NCI-H226 (cell line): ENCODE data around the gene USP3.

ENCODE experiments used
- DNase-seq: peaks from one replicate; pipeline ENCODE4 v3.0.0-alpha.2; 2015

The USP3 gene

GRCh38 chr15:63497642-63498467 lies 6.5 kb upstream of the USP3 start:
- no peak for DNase-seq

GRCh38 chr15:63499175-63499549 lies 5.2 kb upstream of the USP3 start:
- DNase-seq: no peak

- DNase-seq: no peak
Measured at GRCh38 chr15:63499611-63500010, 4.8 kb upstream of the USP3 start.

GRCh38 chr15:63500265-63501250 lies 3.8 kb upstream of the USP3 start:
- DNase-seq: no peak

GRCh38 chr15:63501256-63502089 lies 2.9 kb upstream of the USP3 start:
- peak; percentile 83 for DNase-seq

- no peak for DNase-seq
Measured at GRCh38 chr15:63502137-63502766, 2.1 kb upstream of the USP3 start.

GRCh38 chr15:63502843-63503738 lies 1.3 kb upstream of the USP3 start:
- DNase-seq: peak; percentile 99

GRCh38 chr15:63503739-63504246 lies 600 bp upstream of the USP3 start:
- DNase-seq: peak; percentile 99

GRCh38 chr15:63504979-63505841 lies 817 bp downstream of the USP3 start:
- no peak for DNase-seq

- no peak for DNase-seq
Measured at GRCh38 chr15:63505842-63506222, 1.4 kb downstream of the USP3 start.

GRCh38 chr15:63506537-63507035 lies 2.2 kb downstream of the USP3 start:
- DNase-seq: no peak

- DNase-seq: no peak
Measured at GRCh38 chr15:63507878-63508818, 3.8 kb downstream of the USP3 start.

GRCh38 chr15:63509056-63509954 lies 4.9 kb downstream of the USP3 start:
- no peak for DNase-seq

GRCh38 chr15:63509955-63510940 lies 5.9 kb downstream of the USP3 start:
- peak; percentile 60 for DNase-seq

GRCh38 chr15:63512148-63512547 lies 7.8 kb downstream of the USP3 start:
- no peak for DNase-seq

- DNase-seq: no peak
Measured at GRCh38 chr15:63513271-63513670, 8.9 kb downstream of the USP3 start.
